SK-N-MC (cell line): ENCODE measurements around the gene LIPA.

Source experiments
- EZH2 ChIP-seq: fragments of 200-600 bp; sonication (generic); IDR thresholded peaks from one replicate; pipeline ENCODE4 v1.6.1; 2017; ENCODE audit warnings: antibody characterized with exemption
- FOXP2 ChIP-seq: optimal IDR thresholded peaks from 2 replicates; pipeline ENCODE3; 2011; ENCODE audit warnings: mild to moderate bottlenecking, moderate library complexity; ENCODE audit not compliant: insufficient read depth; ENCODE audit errors: extremely low read length, control extremely low read depth
- POLR2AphosphoS5 ChIP-seq: IDR thresholded peaks from 2 replicates; pipeline ENCODE4 v1.6.1; 2012; ENCODE audit warnings: mild to moderate bottlenecking, low read depth, low read length, borderline replicate concordance

GRCh38 chr10:89252225-89252585 is 630 bp upstream of the LIPA start:
- TF ChIP-seq EZH2 = no peak
- no peak for TF ChIP-seq POLR2AphosphoS5
- TF ChIP-seq FOXP2 = no peak
